A549 (cell line): ENCODE results near the gene CPN1. TPM values are rescaled to one million over a fixed set of nuclear protein-coding genes. Genes with fewer than 3 reads are reported as not detected.

Source experiments
- ATAC-seq, 2 experiments: fragments of 200-7000 bp in 1 of 2; fragments of >200 bp in 1 of 2; cut with Nextera tagmentation in 1 of 2; cut with Tn5 transposase in 1 of 2; 3 replicates each; pipeline versions ENCODE4 v1.8.0 to v1.9.1; 2018 to 2020; ENCODE audit warnings: mild to moderate bottlenecking in 1 of 2, moderate library complexity in 1 of 2
- CTCF ChIA-PET: fragments of 300-600 bp; sonication (Branson Sonifier 250); formaldehyde crosslinking; extraction: SDS; loops from one replicate; lab custom pipeline; 2021; ENCODE audit warnings: antibody characterized with exemption, inconsistent platforms; lab: Yijun Ruan, JAX
- POLR2A ChIA-PET: fragments of 350-600 bp; formaldehyde crosslinking; extraction: SDS; loops from one replicate; lab custom pipeline; 2021; ENCODE audit warnings: antibody characterized with exemption, inconsistent platforms; lab: Yijun Ruan, JAX
- DNase-seq, 2 experiments: peaks; one replicate each; pipeline versions ENCODE4 v3.0.0 to v3.0.0-alpha.2; 2011 to 2016; ENCODE audit warnings: low read depth in 1 of 2, low spot score in 1 of 2
- FAIRE-seq: peaks from 2 replicates; lab custom pipeline; 2011; peaks lifted over from hg19 to GRCh38; lab: Jason Lieb, UNC
- H3K27ac ChIP-seq, 2 experiments: fragments of >200 bp; sonication (Bioruptor Twin); formaldehyde crosslinking; 3 replicates each; pipeline ENCODE4 v1.5.1; 2016 to 2017
- H3K4me1 ChIP-seq: fragments of >200 bp; sonication (Bioruptor Twin); formaldehyde crosslinking; 3 replicates; pipeline ENCODE4 v1.6.1; 2016
- H3K4me2 ChIP-seq: fragments of >200 bp; sonication (Bioruptor Twin); formaldehyde crosslinking; 3 replicates; pipeline ENCODE4 v1.6.1; 2016
- H3K4me3 ChIP-seq: fragments of >200 bp; sonication (Bioruptor Twin); formaldehyde crosslinking; 3 replicates; pipeline ENCODE4 v1.5.1; 2016
- H3K9me3 ChIP-seq: fragments of >200 bp; sonication (Bioruptor Twin); formaldehyde crosslinking; 3 replicates; pipeline ENCODE4 v1.6.1; 2016
- CBX2 ChIP-seq: fragments of 200-600 bp; sonication (generic); IDR thresholded peaks from 2 replicates; pipeline ENCODE4 v1.6.1; 2016; ENCODE audit warnings: low read depth, mild to moderate bottlenecking, borderline replicate concordance
- CBX8 ChIP-seq: fragments of 200-600 bp; sonication (generic); IDR thresholded peaks from 2 replicates; pipeline ENCODE4 v1.6.1; 2016
- CHD4 ChIP-seq: fragments of 200-600 bp; sonication (generic); IDR thresholded peaks from 2 replicates; pipeline ENCODE4 v1.6.1; 2016; ENCODE audit warnings: antibody characterized with exemption, mild to moderate bottlenecking, borderline replicate concordance
- EHF ChIP-seq: fragments of 250-450 bp; sonication (Bioruptor Pico); IDR thresholded peaks from 2 replicates; pipeline ENCODE4 v1.5.0; 2020; ENCODE audit warnings: mild to moderate bottlenecking
- EHMT2 ChIP-seq: fragments of 200-600 bp; sonication (generic); IDR thresholded peaks from 2 replicates; pipeline ENCODE4 v1.6.1; 2016; ENCODE audit warnings: antibody characterized with exemption, low read depth, mild to moderate bottlenecking, moderate library complexity
- EP300 ChIP-seq, 2 experiments: fragments of >200 bp; sonication (Bioruptor Twin); formaldehyde crosslinking; IDR thresholded peaks; 2 replicates in 1 of 2; 3 replicates in 1 of 2; pipeline ENCODE4 v1.6.1; 2016 to 2017
- FOSB ChIP-seq: fragments of 250-450 bp; sonication (Bioruptor Pico); IDR thresholded peaks from 2 replicates; pipeline ENCODE4 v1.5.0; 2020; ENCODE audit warnings: mild to moderate bottlenecking, moderate library complexity
- FOSL2 ChIP-seq, 2 experiments: fragments of 450-650 bp in 1 of 2; fragments of >200 bp in 1 of 2; sonication (Bioruptor Twin) in 1 of 2; formaldehyde crosslinking; IDR thresholded peaks; 2 replicates each; pipeline versions ENCODE4 v1.5.0 to v1.6.1; 2016 to 2020; ENCODE audit warnings: mild to moderate bottlenecking in 1 of 2, moderate library complexity in 1 of 2
- GATA3 ChIP-seq: IDR thresholded peaks from 2 replicates; pipeline ENCODE4 v1.6.1; 2012; ENCODE audit warnings: borderline replicate concordance
- JUN ChIP-seq, 2 experiments: fragments of >200 bp; sonication (Bioruptor Twin); formaldehyde crosslinking; IDR thresholded peaks; 2 replicates in 1 of 2; 3 replicates in 1 of 2; pipeline ENCODE4 v1.6.1; 2016 to 2017
- KDM1A ChIP-seq: fragments of 200-600 bp; sonication (generic); IDR thresholded peaks from 2 replicates; pipeline ENCODE4 v1.6.1; 2016; ENCODE audit warnings: low read depth, mild to moderate bottlenecking
- MAFK ChIP-seq: fragments of 450-650 bp; IDR thresholded peaks from 2 replicates; pipeline ENCODE4 v1.6.1; 2014; ENCODE audit not compliant: partially characterized antibody
- MAZ ChIP-seq: fragments of 150-350 bp; IDR thresholded peaks from 2 replicates; pipeline ENCODE4 v1.6.1; 2014; ENCODE audit warnings: antibody characterized with exemption, low read depth, low read length, borderline replicate concordance
- NPAS2 ChIP-seq: fragments of 250-450 bp; sonication (Bioruptor Pico); IDR thresholded peaks from 2 replicates; pipeline ENCODE4 v1.8.0; 2022; ENCODE audit warnings: mild to moderate bottlenecking, moderate library complexity, borderline replicate concordance
- PBX3 ChIP-seq: IDR thresholded peaks from 2 replicates; pipeline ENCODE4 v1.6.1; 2012
- RAD21 ChIP-seq, 2 experiments: fragments of >200 bp in 1 of 2; sonication (Bioruptor Twin) in 1 of 2; formaldehyde crosslinking in 1 of 2; IDR thresholded peaks in 1 of 2; conservative IDR thresholded peaks in 1 of 2; 2 replicates in 1 of 2; 3 replicates in 1 of 2; pipeline ENCODE4 v1.6.1; 2012 to 2018; ENCODE audit warnings: inconsistent platforms in 1 of 2
- RCOR1 ChIP-seq: fragments of 150-350 bp; IDR thresholded peaks from 2 replicates; pipeline ENCODE4 v1.6.1; 2014; ENCODE audit warnings: antibody characterized with exemption, low read length, low read depth
- REST ChIP-seq: fragments of 200-600 bp; sonication (generic); IDR thresholded peaks from 2 replicates; pipeline ENCODE4 v1.6.1; 2016; ENCODE audit warnings: antibody characterized with exemption, mild to moderate bottlenecking, moderate library complexity
- RNF2 ChIP-seq: fragments of 200-600 bp; sonication (generic); IDR thresholded peaks from 2 replicates; pipeline ENCODE4 v1.6.1; 2016; ENCODE audit warnings: low read depth, mild to moderate bottlenecking, antibody characterized with exemption, moderate library complexity, borderline replicate concordance
- SMC3 ChIP-seq: fragments of >200 bp; sonication (Bioruptor Twin); formaldehyde crosslinking; IDR thresholded peaks from 3 replicates; pipeline ENCODE4 v1.6.1; 2018; ENCODE audit warnings: inconsistent platforms
- TFCP2L1 ChIP-seq: fragments of 250-450 bp; sonication (Bioruptor Pico); IDR thresholded peaks from 2 replicates; pipeline ENCODE4 v1.5.0; 2021; ENCODE audit warnings: mild to moderate bottlenecking
- ZSCAN20 ChIP-seq: fragments of 250-450 bp; sonication (Bioruptor Pico); IDR thresholded peaks from 2 replicates; pipeline ENCODE4 v1.8.0; 2022; ENCODE audit warnings: mild to moderate bottlenecking, moderate library complexity
- WGBS: methylation state at CpG from one replicate; pipeline ENCODE4 v1.1.6; 2017; ENCODE audit errors: missing lambda C conversion rate; 5-methylcytosine and 5-hydroxymethylcytosine counted together
- polyA plus RNA-seq, 4 experiments: library from polyadenylated mRNA; depleted of rRNA in 3 of 4; stranded (reverse); fragments of >200 nt; fragmentation: RNase III in 1 of 4; extraction: RNeasy Plus Mini Kit Qiagen cat#74134 plus additional on column Dnase treatment in 1 of 4; gene quantifications; 2 replicates in 3 of 4; 3 replicates in 1 of 4; pipeline ENCODE4 v1.2.3, GENCODE V29; 2011 to 2017
- TF ChIP-seq, protein P1 (sequence below): fragments of >200 bp; sonication (Bioruptor Twin); formaldehyde crosslinking; IDR thresholded peaks from 3 replicates; pipeline ENCODE4 v1.5.1; 2016
- TF ChIP-seq, protein P2 (sequence below): IDR thresholded peaks from 2 replicates; pipeline ENCODE4 v1.6.1; 2012

CPN1 gene
- polyA plus RNA-seq, 2 of the 4 experiments (the other 2 are of a cell fraction): 0.52 to 3.2 TPM

DNA sequence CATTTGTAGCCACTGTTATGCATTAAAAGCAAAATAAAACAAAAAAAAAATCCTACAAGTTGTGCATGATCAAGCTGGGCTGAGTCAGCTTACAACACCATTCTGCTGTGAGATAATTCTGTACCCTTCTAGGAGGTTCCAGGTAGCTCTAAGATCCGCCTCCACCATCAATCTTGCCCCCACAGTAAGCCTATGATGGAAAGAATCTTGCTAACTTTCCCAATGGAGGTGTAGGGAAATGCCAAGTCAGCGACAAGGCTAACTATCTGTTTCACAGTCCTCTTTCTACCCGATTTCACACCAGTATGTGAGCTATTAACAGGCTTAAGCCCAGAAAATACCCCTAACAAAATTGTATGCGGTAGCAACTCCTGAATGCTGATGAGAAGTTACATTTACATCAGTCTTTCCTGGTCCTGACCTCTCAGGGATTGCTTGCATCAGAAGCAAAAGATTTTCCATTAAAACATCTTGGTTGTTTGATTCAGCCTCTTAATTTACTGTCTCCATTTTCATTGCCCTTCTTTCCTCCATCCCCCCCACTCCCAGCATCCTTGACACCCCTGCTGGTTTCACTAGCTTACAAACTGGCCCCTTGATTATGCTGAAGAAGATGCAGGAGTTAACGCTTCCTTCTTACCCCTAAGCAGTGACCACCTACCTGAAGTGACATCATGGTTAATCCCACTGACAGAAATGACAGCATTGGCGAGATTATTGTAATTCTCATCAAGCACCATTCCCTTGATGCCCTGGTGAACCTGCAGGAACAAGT lies 27.8 kb downstream of the CPN1 start:
- peak; percentile 80 for TF ChIP-seq MAFK
- no peak for TF ChIP-seq FOSB (CRISPR knock-in tag)
- CTCF ChIA-PET: interaction anchor here (0.6 to 2.2 kb wide), 6 partner anchors 8 to 199 kb away, joined by 3 to 11 read pairs (median 3); partner anchors contain the start of gene DNMBP
- Histone ChIP-seq H3K9me3 (peaks cover 3% of the 10 kb centered on the region; the same call in 2 of the 3 replicates), H3K27ac (no peak overlapping the region), H3K4me2 (no peak overlapping the region), H3K4me3 (no peak overlapping the region), H3K4me1 (no peaks in the 10 kb centered on the region)
- POLR2A ChIA-PET: no interaction called here
- FAIRE-seq (no peak), DNase-seq (no peak), ATAC-seq (no peak)
- WGBS: 52% methylated on average over 6 of the region's 6 CpGs

DNA sequence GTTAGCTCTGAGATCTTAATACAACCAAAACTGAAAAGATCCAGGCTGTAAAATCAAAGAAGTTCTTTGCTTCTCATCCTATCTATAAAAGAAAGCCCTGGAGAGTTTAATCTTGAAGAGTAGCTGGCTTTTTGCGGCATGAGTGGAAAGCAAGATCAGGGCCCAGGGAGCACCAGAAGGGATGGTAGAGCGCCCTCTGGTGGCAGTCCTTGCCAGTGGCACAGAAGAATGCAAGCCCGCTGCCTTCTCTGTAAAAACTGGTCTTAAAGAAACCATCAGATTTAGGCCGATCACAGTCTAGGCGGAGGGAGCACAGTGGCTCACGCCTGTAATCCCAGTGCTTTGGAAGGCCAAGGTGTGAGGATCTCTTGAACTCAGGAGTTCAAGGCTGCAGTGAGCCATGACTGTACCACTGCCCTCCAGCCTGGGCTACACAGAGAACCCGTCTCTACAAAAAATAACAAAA lies 35.6 kb downstream of the CPN1 start:
- no peak for TF ChIP-seq JUN (IDR thresholded peaks at IDR 0.05)
- TF ChIP-seq FOSL2 (IDR thresholded peaks at IDR 0.05): no peak
- TF ChIP-seq FOSL2 (CRISPR knock-in tag; IDR thresholded peaks at IDR 0.05): no peak
- TF ChIP-seq GATA3: no peak
- TF ChIP-seq EP300 (IDR thresholded peaks at IDR 0.05): 0 out of 5 replicates have a peak, but pooled peaks of 1 of the 2 experiments have one; percentile 4
- no peak for TF ChIP-seq NPAS2
- no peak for TF ChIP-seq CBX2
- TF ChIP-seq MAZ: no peak
- no peak for TF ChIP-seq CBX8
- TF ChIP-seq RAD21 (conservative IDR thresholded peaks at IDR 0.05 in 1 of 2, IDR thresholded peaks at IDR 0.05 in 1 of 2): peak; percentile 94 to 96
- no peak for TF ChIP-seq RNF2
- no peak for TF ChIP-seq EHF (CRISPR knock-in tag)
- TF ChIP-seq TFCP2L1 (CRISPR knock-in tag): no peak
- TF ChIP-seq CHD4: no peak
- TF ChIP-seq REST: no peak
- no peak for TF ChIP-seq PBX3
- no peak for TF ChIP-seq KDM1A
- TF ChIP-seq, protein P1, sequence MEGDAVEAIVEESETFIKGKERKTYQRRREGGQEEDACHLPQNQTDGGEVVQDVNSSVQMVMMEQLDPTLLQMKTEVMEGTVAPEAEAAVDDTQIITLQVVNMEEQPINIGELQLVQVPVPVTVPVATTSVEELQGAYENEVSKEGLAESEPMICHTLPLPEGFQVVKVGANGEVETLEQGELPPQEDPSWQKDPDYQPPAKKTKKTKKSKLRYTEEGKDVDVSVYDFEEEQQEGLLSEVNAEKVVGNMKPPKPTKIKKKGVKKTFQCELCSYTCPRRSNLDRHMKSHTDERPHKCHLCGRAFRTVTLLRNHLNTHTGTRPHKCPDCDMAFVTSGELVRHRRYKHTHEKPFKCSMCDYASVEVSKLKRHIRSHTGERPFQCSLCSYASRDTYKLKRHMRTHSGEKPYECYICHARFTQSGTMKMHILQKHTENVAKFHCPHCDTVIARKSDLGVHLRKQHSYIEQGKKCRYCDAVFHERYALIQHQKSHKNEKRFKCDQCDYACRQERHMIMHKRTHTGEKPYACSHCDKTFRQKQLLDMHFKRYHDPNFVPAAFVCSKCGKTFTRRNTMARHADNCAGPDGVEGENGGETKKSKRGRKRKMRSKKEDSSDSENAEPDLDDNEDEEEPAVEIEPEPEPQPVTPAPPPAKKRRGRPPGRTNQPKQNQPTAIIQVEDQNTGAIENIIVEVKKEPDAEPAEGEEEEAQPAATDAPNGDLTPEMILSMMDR: peak; percentile 97
- TF ChIP-seq RCOR1: no peak
- no peak for TF ChIP-seq EHMT2
- no peak for TF ChIP-seq ZSCAN20 (CRISPR knock-in tag)
- TF ChIP-seq, protein P2, sequence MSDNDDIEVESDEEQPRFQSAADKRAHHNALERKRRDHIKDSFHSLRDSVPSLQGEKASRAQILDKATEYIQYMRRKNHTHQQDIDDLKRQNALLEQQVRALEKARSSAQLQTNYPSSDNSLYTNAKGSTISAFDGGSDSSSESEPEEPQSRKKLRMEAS: peak; percentile 29; the same call in 1 of the 2 replicates
- peak; percentile 97 for TF ChIP-seq SMC3
- CTCF ChIA-PET: interaction anchor here (0.6 to 10.6 kb wide), 80 partner anchors 9 to 1321 kb away, joined by 3 to 139 read pairs (median 6); partner anchors contain the start of genes COX15, CUTC and DNMBP
- Histone ChIP-seq H3K9me3 (no peaks in the 10 kb centered on the region), H3K4me1 (peaks cover 26% of the 10 kb centered on the region), H3K4me2 (peak overlapping the region; percentile 19; the same call in 1 of the 3 replicates), H3K4me3 (no peak overlapping the region), H3K27ac (peak overlapping the region; percentile 25 to 78; a peak in 5 of 6 replicates)
- POLR2A ChIA-PET: interaction anchor here (0.6 to 1.2 kb wide), 2 partner anchors 80 to 186 kb away, joined by 3 to 4 read pairs; no protein-coding TSS in a partner anchor
- DNase-seq (peak; percentile 67 to 86), ATAC-seq (peak; percentile 94), FAIRE-seq (peak; percentile 81)
- WGBS: 15% methylated on average over 7 of the region's 7 CpGs
